Suprapubic skin (tissue), 3 donors: Measurements from ENCODE around the gene NCKAP5.

Source experiments
- CTCF ChIP-seq, 2 donors: fragments of 200-600 bp in 1 of 2; fragments of 450-650 bp in 1 of 2; sonication (generic) in 1 of 2; IDR thresholded peaks; one replicate each; pipeline ENCODE4 v1.5.1; 2016 to 2019; ENCODE audit warnings: antibody characterized with exemption in 2 of 2, mild to moderate bottlenecking in 1 of 2, moderate library complexity in 1 of 2
- EP300 ChIP-seq: sonication (generic); formaldehyde crosslinking; IDR thresholded peaks from one replicate; pipeline ENCODE4 v1.6.1; 2017; ENCODE audit warnings: antibody characterized with exemption
- POLR2A ChIP-seq, 2 donors: fragments of 450-650 bp; IDR thresholded peaks; one replicate each; pipeline ENCODE4 v1.6.1; 2017; ENCODE audit warnings: antibody characterized with exemption in 2 of 2, mild to moderate bottlenecking in 2 of 2, moderate library complexity in 2 of 2

- TF ChIP-seq CTCF (IDR thresholded peaks at IDR 0.05) (no peak), POLR2A (IDR thresholded peaks at IDR 0.05) (no peak), EP300 (no peak)
Observed at GRCh38 chr2:133490411-133490980, 77.8 kb downstream of the NCKAP5 start.
